Stomach smooth muscle (tissue), 2 donors: Measurements from ENCODE around the gene ATR.
"Not testable (repeated sequence)": the region's sequence is repeated elsewhere in the genome, so short reads cannot be mapped to it uniquely, and the experiment has no call there.

ENCODE experiments used
- H3K27ac ChIP-seq: one replicate; pipeline ENCODE4 v1.7.0; 2013; ENCODE audit warnings: mild to moderate bottlenecking, low read length, inconsistent platforms
- H3K27me3 ChIP-seq, 2 donors: one replicate each; pipeline ENCODE4 v1.7.0; 2013; ENCODE audit warnings: low read length in 2 of 2; ENCODE audit not compliant: insufficient read depth in 2 of 2, control insufficient read depth in 1 of 2
- H3K36me3 ChIP-seq, 2 donors: one replicate each; pipeline ENCODE4 v1.7.0; 2013; ENCODE audit warnings: low read length in 2 of 2; ENCODE audit not compliant: control insufficient read depth in 2 of 2, insufficient read depth in 2 of 2
- H3K4me1 ChIP-seq: one replicate; pipeline ENCODE4 v1.7.0; 2013; ENCODE audit warnings: low read length; ENCODE audit not compliant: control insufficient read depth, insufficient read depth
- H3K4me3 ChIP-seq, 2 donors: one replicate each; pipeline ENCODE4 v1.7.0; 2013; ENCODE audit warnings: low read length in 2 of 2
- H3K9ac ChIP-seq, 2 donors: one replicate each; pipeline ENCODE4 v1.7.0; 2013; ENCODE audit warnings: low read length in 2 of 2, mild to moderate bottlenecking in 1 of 2
- H3K9me3 ChIP-seq, 2 donors: one replicate each; pipeline ENCODE4 v1.7.0; 2013; ENCODE audit warnings: low read length in 2 of 2; ENCODE audit not compliant: control insufficient read depth in 2 of 2
- donor health status: healthy.
- donor health status: Pancreatic carcinoma.

Gene ATR

DNA sequence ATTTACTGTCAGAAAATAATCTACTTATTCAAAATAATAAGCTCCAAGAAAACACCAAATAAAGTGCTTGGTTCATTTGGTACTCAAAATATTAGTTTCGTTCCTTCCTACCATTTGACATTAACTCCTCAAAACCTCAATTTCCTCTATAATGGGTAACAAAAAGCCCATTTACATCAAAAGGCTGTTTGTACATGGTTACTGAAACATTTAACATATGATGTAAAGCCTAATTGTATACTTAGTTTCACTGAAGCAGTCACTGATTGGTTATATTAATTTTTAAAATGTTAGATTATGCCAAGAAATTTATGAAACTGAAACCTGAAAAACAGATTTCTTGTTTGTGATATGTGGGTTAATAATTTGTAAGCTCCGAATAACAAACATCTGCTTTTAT is 145.4 kb downstream of the ATR start:
- H3K4me1 ChIP-seq = no peaks in the 10 kb centered on the region
- no peaks in the 10 kb centered on the region for H3K27me3 ChIP-seq
- H3K27ac ChIP-seq = no peak overlapping the region
- no peak overlapping the region for H3K4me3 ChIP-seq
- H3K36me3 ChIP-seq = peaks cover 17 to 20% of the 10 kb centered on the region in 2 donors
- H3K9me3 ChIP-seq = no peaks in the 10 kb centered on the region
- no peak overlapping the region for H3K9ac ChIP-seq

DNA sequence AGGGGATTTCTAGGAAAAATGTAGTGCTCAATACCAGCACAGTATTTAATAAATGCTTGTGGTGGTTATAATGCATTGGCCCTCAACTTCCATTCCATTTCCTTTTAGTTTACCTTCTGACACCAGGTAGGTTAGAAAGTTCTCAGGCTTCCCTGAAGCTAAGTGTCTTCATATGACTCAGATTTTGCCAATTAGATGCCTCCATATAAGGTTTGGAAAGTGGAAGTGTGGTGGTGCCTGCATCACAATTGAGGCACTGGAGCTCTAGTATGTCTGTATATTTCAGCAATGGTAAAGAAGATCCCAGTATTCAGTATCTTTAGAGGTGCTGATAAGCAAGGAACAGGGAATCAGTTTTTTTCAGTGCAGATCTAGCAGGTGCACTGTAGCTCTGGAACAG is 149.0 kb downstream of the ATR start:
- H3K36me3 ChIP-seq = peaks cover 17 to 24% of the 10 kb centered on the region in 2 donors

DNA sequence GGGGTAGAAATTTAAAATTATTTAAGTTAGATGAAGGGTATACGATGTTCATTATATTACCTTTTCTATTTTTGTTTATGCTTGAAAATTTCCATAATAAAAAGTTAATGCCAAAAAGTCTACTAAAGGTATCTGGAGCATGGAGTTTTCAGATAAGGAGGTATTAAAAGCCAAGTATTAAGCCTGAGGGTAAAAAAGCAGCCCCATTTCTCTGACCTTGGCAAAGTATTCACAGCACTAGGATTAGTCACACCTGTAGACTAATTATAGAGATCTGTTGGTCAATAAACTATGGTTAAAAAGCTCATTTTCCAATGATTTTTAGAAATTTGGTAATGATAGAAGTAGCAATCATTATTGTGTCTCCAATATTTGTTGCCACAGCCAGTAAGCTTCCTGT is 153.8 kb downstream of the ATR start:
- Histone ChIP-seq H3K27me3 (no peaks in the 10 kb centered on the region), H3K27ac (no peak overlapping the region), H3K36me3 (peaks cover 5 to 13% of the 10 kb centered on the region in 2 donors), H3K9ac (no peak overlapping the region), H3K9me3 (no peaks in the 10 kb centered on the region), H3K4me3 (no peak overlapping the region), H3K4me1 (no peaks in the 10 kb centered on the region)

More for the DNA sequence above, 149.0 kb downstream of the ATR start:
- no peak overlapping the region for H3K9ac ChIP-seq
- H3K9me3 ChIP-seq = no peaks in the 10 kb centered on the region
- no peaks in the 10 kb centered on the region for H3K4me1 ChIP-seq
- no peaks in the 10 kb centered on the region for H3K27me3 ChIP-seq
- H3K4me3 ChIP-seq = no peak overlapping the region
- H3K27ac ChIP-seq = no peak overlapping the region

DNA sequence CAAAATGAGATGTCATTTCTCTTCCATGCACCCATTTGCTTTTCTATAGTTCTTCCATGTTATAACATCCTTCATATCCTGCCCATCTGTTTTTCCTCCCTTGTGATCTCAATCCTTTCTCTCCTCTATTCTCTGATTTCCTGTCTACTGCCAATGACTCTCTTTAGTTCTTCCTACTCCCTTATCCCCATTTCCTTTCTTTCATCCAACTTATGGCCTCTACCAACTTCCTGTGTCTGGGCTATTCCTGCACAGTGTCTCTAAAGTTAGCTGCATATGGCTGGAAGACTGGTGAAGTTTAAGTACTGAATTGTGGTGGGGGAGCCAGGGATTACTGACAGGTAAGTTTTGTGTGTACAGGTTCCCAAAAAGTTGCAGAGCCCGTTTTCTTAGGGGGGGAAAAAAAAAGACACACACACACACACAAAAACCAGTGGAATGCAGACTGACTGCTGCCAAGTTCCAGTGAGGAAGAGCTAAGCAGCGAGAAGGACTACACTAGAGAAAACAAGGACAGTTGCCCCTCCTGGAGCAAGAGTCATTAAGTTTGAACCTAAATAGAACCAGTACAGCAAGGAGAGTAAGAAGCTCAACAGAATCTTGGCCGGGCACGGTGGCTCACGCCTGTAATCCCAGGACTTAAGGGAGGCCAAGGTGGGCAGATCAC is 159.5 kb downstream of the ATR start:
- Histone ChIP-seq H3K4me1 (no peaks in the 10 kb centered on the region), H3K9ac (no peak overlapping the region), H3K9me3 (no peaks in the 10 kb centered on the region), H3K27ac (no peak overlapping the region), H3K4me3 (no peak overlapping the region), H3K36me3 (peaks cover 13 to 16% of the 10 kb centered on the region in 2 donors), H3K27me3 (no peaks in the 10 kb centered on the region)

DNA sequence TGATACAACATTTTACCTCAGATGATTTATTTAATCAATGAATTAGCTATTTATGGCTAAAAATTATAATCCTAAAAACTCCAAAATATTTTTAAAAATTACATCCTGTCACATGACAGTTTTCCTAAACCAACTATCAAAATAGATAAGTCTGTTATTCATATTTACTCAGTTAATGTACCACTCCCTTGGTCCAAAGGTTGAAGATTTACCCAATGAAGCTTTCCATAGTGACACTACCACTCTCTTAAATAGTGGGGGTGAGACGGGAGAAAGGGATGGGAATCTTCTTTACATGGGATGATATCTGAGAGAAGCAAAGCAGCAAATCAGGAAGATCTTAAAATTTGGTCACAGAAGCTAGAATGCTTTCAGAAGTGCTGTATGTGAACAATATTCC is 161.2 kb downstream of the ATR start:
- peaks cover 17 to 22% of the 10 kb centered on the region in 2 donors for H3K36me3 ChIP-seq

DNA sequence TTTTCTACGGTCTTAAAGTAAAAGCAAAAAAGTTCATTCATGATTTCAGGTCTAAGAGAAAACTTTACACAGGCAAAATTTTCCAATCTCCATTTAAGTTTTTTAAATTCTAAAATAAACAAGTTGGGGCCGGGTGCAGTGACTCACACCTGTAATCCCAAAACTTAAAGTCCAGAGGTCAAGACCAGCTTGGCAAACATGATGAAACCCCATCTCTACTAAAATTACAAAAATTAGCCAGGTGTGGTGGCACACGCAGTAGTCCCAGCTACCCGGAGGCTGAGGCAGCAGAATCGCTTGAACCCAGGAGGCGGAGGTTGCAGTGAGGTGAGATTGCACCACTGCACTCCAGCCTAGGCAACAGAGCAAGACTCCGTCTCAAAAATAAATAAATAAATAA is 178.0 kb downstream of the ATR start:
- not testable (repeated sequence) for H3K27ac ChIP-seq, H3K27me3 ChIP-seq, H3K4me1 ChIP-seq, H3K9me3 ChIP-seq, H3K4me3 ChIP-seq, H3K9ac ChIP-seq
- peaks cover 20 to 29% of the 10 kb centered on the region in 2 donors for H3K36me3 ChIP-seq

More for the DNA sequence above, 161.2 kb downstream of the ATR start:
- Histone ChIP-seq H3K4me3 (no peak overlapping the region), H3K27me3 (no peaks in the 10 kb centered on the region), H3K27ac (no peak overlapping the region), H3K9ac (no peak overlapping the region), H3K9me3 (no peaks in the 10 kb centered on the region), H3K4me1 (no peaks in the 10 kb centered on the region)
